HUES6 (cell line): ENCODE data around the gene TRAF6.

Experiments
- H3K27ac ChIP-seq: 2 replicates; pipeline ENCODE4 v1.7.0; 2013; ENCODE audit warnings: low read depth, mild to moderate bottlenecking, low read length, inconsistent platforms
- H3K27me3 ChIP-seq: 2 replicates; pipeline ENCODE4 v1.6.1; 2013; ENCODE audit warnings: low read length; ENCODE audit not compliant: control insufficient read depth, insufficient read depth
- H3K36me3 ChIP-seq: 2 replicates; pipeline ENCODE4 v1.6.1; 2013; ENCODE audit warnings: low read length; ENCODE audit not compliant: control insufficient read depth, insufficient read depth
- H3K4me1 ChIP-seq: 2 replicates; pipeline ENCODE4 v1.6.1; 2013; ENCODE audit warnings: low read length; ENCODE audit not compliant: control insufficient read depth, insufficient read depth
- H3K4me3 ChIP-seq: 2 replicates; pipeline ENCODE4 v1.5.1; 2013; ENCODE audit warnings: low read depth, low read length
- H3K9ac ChIP-seq: one replicate; pipeline ENCODE4 v1.6.1; 2013; ENCODE audit warnings: mild to moderate bottlenecking, low read length
- H3K9me3 ChIP-seq: 2 replicates; pipeline ENCODE4 v1.6.1; 2013; ENCODE audit warnings: low read depth, low read length; ENCODE audit not compliant: control insufficient read depth, insufficient read depth

The TRAF6 gene

DNA sequence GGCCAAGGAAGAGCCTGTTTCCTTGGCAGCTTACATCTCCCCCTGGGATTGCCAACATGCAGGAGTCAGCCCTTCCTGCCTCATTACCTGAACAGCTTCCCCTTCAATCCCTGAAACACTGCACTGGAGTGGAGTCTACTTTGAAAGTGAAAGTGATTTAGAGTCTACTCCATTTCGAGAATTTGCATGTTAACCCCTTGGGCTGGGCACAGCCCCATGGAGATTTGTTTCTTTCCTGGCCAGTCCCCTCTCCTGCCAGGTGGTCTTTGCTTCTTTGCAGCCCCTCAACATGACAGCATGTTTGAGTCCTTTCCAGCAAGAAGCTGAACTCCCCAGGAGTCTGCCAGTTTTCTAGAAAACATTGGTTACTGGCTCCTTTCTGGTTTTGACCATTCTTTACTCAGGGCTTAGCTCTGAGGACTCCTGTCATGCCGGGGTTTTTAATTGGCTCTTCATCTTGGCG, 59.9 kb downstream of the TRAF6 start:
- no peak overlapping the region for H3K27ac ChIP-seq
- H3K27me3 ChIP-seq, result no peaks in the 10 kb centered on the region
- no peak overlapping the region for H3K4me3 ChIP-seq
- H3K9ac ChIP-seq, result no peak overlapping the region
- no peaks in the 10 kb centered on the region for H3K9me3 ChIP-seq
- H3K4me1 ChIP-seq, result peaks cover 14% of the 10 kb centered on the region
- peaks cover 6% of the 10 kb centered on the region for H3K36me3 ChIP-seq

DNA sequence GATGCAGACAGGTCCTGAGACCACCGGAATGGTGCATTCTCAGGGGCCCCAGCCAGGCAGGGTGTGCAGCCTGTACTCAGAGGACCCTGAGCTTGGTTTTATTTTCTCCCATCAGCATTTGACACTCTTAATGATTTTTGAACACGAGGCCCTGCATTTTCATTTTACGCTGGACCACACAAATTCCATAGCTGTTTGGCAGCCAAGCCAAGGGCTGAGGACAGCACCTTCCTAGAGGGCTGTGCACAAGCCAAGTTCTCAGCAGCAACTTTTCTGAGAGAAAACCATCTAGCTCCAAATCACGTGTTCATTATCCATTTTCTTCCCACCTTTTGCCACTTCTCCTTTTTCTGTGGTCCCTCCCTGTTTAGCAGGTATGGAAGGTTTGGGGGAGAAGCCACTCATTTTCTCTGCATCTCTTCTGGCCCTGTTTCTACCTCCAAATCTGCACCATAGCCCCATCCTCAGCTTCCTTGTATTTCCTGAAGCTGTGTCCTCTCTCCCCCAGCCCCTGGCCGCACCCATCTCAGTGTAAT, 60.4 kb downstream of the TRAF6 start:
- Histone ChIP-seq H3K27me3 (no peaks in the 10 kb centered on the region), H3K27ac (no peak overlapping the region), H3K9me3 (no peaks in the 10 kb centered on the region), H3K4me3 (no peak overlapping the region), H3K36me3 (peaks cover 6% of the 10 kb centered on the region), H3K9ac (no peak overlapping the region), H3K4me1 (peaks cover 8% of the 10 kb centered on the region)

- no peak overlapping the region for H3K27ac ChIP-seq
- no peaks in the 10 kb centered on the region for H3K9me3 ChIP-seq
- H3K27me3 ChIP-seq, result no peaks in the 10 kb centered on the region
- no peaks in the 10 kb centered on the region for H3K4me1 ChIP-seq
- no peak overlapping the region for H3K4me3 ChIP-seq
- peaks cover 6% of the 10 kb centered on the region for H3K36me3 ChIP-seq
- H3K9ac ChIP-seq, result no peak overlapping the region
These were observed 62.1 kb downstream of the TRAF6 start for GRCh38 chr11:36447947-36448346.

GRCh38 chr11:36447514-36447913, 62.6 kb downstream of the TRAF6 start:
- peaks cover 6% of the 10 kb centered on the region for H3K36me3 ChIP-seq
- H3K27ac ChIP-seq, result no peak overlapping the region
- H3K27me3 ChIP-seq, result no peaks in the 10 kb centered on the region

DNA sequence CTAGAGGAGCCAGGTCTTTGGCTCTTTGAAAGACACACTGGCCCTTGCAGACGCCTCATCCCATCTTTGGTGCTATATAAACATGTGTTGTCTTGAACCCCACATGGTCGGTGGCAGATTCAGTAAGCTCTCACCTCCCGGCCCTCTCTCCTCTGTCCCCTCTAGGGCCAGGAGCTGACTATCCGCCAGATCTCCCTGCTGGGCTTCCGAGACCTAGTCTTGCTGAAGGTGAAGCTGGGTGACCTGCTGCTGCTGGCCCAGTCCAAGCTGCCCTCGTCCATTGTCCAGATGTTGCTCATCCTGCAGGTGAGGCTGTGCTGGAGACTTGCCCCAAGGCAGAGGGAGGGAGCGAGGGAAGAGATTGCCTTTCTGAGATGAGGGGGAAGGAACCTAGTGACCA, 63.9 kb downstream of the TRAF6 start:
- H3K27me3 ChIP-seq, result no peaks in the 10 kb centered on the region

More at GRCh38 chr11:36447514-36447913, 62.6 kb downstream of the TRAF6 start:
- H3K9ac ChIP-seq, result no peak overlapping the region
- no peaks in the 10 kb centered on the region for H3K9me3 ChIP-seq
- H3K4me3 ChIP-seq, result no peak overlapping the region
- H3K4me1 ChIP-seq, result no peaks in the 10 kb centered on the region

GRCh38 chr11:36443661-36444060, 66.4 kb downstream of the TRAF6 start:
- Histone ChIP-seq H3K9me3 (0 out of 2 replicates have a peak, but pooled peaks cover 2% of the 10 kb centered on the region), H3K4me3 (no peak overlapping the region), H3K36me3 (no peaks in the 10 kb centered on the region), H3K4me1 (no peaks in the 10 kb centered on the region), H3K27me3 (no peaks in the 10 kb centered on the region), H3K27ac (no peak overlapping the region), H3K9ac (no peak overlapping the region)

More for the DNA sequence above, 63.9 kb downstream of the TRAF6 start:
- 0 out of 2 replicates have a peak, but pooled peaks cover 2% of the 10 kb centered on the region for H3K9me3 ChIP-seq
- H3K36me3 ChIP-seq, result peaks cover 2% of the 10 kb centered on the region
- no peak overlapping the region for H3K4me3 ChIP-seq
- no peaks in the 10 kb centered on the region for H3K4me1 ChIP-seq
- no peak overlapping the region for H3K27ac ChIP-seq
- H3K9ac ChIP-seq, result no peak overlapping the region

- Histone ChIP-seq H3K4me1 (no peaks in the 10 kb centered on the region), H3K4me3 (no peak overlapping the region), H3K9ac (no peak overlapping the region), H3K9me3 (0 out of 2 replicates have a peak, but pooled peaks cover 2% of the 10 kb centered on the region), H3K36me3 (no peaks in the 10 kb centered on the region), H3K27me3 (no peaks in the 10 kb centered on the region), H3K27ac (no peak overlapping the region)
These were observed 68.4 kb downstream of the TRAF6 start for GRCh38 chr11:36441610-36442208.

DNA sequence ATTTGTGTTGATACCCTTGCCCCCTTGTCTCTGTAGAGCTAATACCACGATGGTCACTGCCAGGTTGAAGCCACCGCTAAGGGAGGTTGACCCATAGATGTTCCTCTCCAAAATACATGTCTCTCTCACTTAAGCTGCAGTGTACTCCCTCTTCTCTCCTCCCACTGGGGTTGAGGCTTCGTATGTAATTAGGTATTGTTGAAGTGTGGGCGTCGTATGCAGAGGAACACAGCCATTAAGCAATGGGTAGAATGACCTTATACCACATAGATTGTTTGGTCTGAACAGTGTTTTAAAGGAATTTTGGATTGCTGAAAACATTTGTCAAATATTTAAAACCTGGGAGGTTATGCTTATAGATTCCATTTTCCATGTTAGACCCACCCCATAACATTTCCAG, 71.9 kb downstream of the TRAF6 start:
- no peaks in the 10 kb centered on the region for H3K36me3 ChIP-seq
- H3K9ac ChIP-seq, result no peak overlapping the region
- H3K27me3 ChIP-seq, result no peaks in the 10 kb centered on the region
- H3K9me3 ChIP-seq, result 0 out of 2 replicates have a peak, but pooled peaks cover 2% of the 10 kb centered on the region
- no peak overlapping the region for H3K27ac ChIP-seq
- H3K4me3 ChIP-seq, result no peak overlapping the region
- H3K4me1 ChIP-seq, result no peaks in the 10 kb centered on the region

- Histone ChIP-seq H3K27me3 (no peaks in the 10 kb centered on the region), H3K27ac (no peak overlapping the region), H3K9me3 (0 out of 2 replicates have a peak, but pooled peaks cover 2% of the 10 kb centered on the region), H3K4me1 (no peaks in the 10 kb centered on the region), H3K36me3 (no peaks in the 10 kb centered on the region), H3K4me3 (no peak overlapping the region), H3K9ac (no peak overlapping the region)
These were observed 72.7 kb downstream of the TRAF6 start for GRCh38 chr11:36437413-36437812.
